WTC11 (cell line): ENCODE measurements around the gene DTNB. TPM values are rescaled to one million over a fixed set of nuclear protein-coding genes. Genes with fewer than 3 reads are reported as not detected.

Experiments used
- ATAC-seq: fragments of 200-7000 bp; cut with Tn5 transposase; 2 replicates; pipeline ENCODE4 v1.10.0; 2021; ENCODE audit warnings: mild to moderate bottlenecking, moderate library complexity
- CTCF ChIA-PET: fragments of 300-600 bp; sonication (Branson Sonifier 250); formaldehyde crosslinking; loops from one replicate; lab custom pipeline; 2021; ENCODE audit warnings: antibody characterized with exemption; lab: Charles Lee
- POLR2A ChIA-PET: fragments of 350-600 bp; sonication (Branson Sonifier 250); formaldehyde crosslinking; loops from one replicate; lab custom pipeline; 2021; ENCODE audit warnings: antibody characterized with exemption; lab: Charles Lee
- DNase-seq: peaks from one replicate; pipeline ENCODE4 v3.0.0; 2021; ENCODE audit warnings: low spot score
- H3K27ac Mint-ChIP-seq: 2 replicates; pipeline ENCODE4 v1.8.0; 2021; ENCODE audit warnings: mixed read lengths
- H3K27me3 Mint-ChIP-seq: 2 replicates; pipeline ENCODE4 v1.8.0; 2021; ENCODE audit warnings: low read depth, mild to moderate bottlenecking, moderate library complexity, mixed read lengths
- H3K36me3 Mint-ChIP-seq: 2 replicates; pipeline ENCODE4 v1.8.0; 2021; ENCODE audit warnings: mixed read lengths
- H3K4me1 Mint-ChIP-seq: 2 replicates; pipeline ENCODE4 v1.8.0; 2022; ENCODE audit warnings: mixed read lengths
- H3K4me3 Mint-ChIP-seq: 2 replicates; pipeline ENCODE4 v1.8.0; 2021; ENCODE audit warnings: mild to moderate bottlenecking, moderate library complexity, mixed read lengths
- H3K9me3 Mint-ChIP-seq: 2 replicates; pipeline ENCODE4 v1.8.0; 2021; ENCODE audit warnings: mixed read lengths
- AFF4 ChIP-seq: sonication (generic); formaldehyde crosslinking; IDR thresholded peaks from 2 replicates; pipeline ENCODE4 v1.8.1; 2023; ENCODE audit warnings: mild to moderate bottlenecking, missing genetic modification reagents, borderline replicate concordance
- ELF4 ChIP-seq: sonication (generic); formaldehyde crosslinking; IDR thresholded peaks from 2 replicates; pipeline ENCODE4 v1.8.1; 2022; ENCODE audit warnings: low read depth, mild to moderate bottlenecking, moderate library complexity, missing genetic modification reagents
- ESRRA ChIP-seq: sonication (generic); formaldehyde crosslinking; IDR thresholded peaks from 2 replicates; pipeline ENCODE4 v1.8.1; 2022; ENCODE audit warnings: mild to moderate bottlenecking, missing genetic modification reagents, borderline replicate concordance
- ETV6 ChIP-seq: sonication (generic); formaldehyde crosslinking; IDR thresholded peaks from 2 replicates; pipeline ENCODE4 v1.8.1; 2022; ENCODE audit warnings: mild to moderate bottlenecking, missing genetic modification reagents
- IRF1 ChIP-seq: sonication (generic); formaldehyde crosslinking; IDR thresholded peaks from 2 replicates; pipeline ENCODE4 v1.8.0; 2023; ENCODE audit warnings: missing genetic modification reagents
- JAZF1 ChIP-seq: fragments of 250-450 bp; sonication (Bioruptor Pico); IDR thresholded peaks from 2 replicates; pipeline ENCODE4 v1.9.0; 2021; ENCODE audit warnings: moderate library complexity, mild to moderate bottlenecking, inconsistent platforms
- JUN ChIP-seq: sonication (generic); formaldehyde crosslinking; IDR thresholded peaks from 2 replicates; pipeline ENCODE4 v1.8.0; 2023; ENCODE audit warnings: mild to moderate bottlenecking, missing genetic modification reagents
- MYBL2 ChIP-seq: sonication (generic); formaldehyde crosslinking; IDR thresholded peaks from 2 replicates; pipeline ENCODE4 v1.8.1; 2023; ENCODE audit warnings: mild to moderate bottlenecking, moderate library complexity, missing genetic modification reagents
- NFE2L1 ChIP-seq: sonication (generic); formaldehyde crosslinking; IDR thresholded peaks from 2 replicates; pipeline ENCODE4 v1.8.1; 2023; ENCODE audit warnings: missing genetic modification reagents
- PREB ChIP-seq: sonication (generic); formaldehyde crosslinking; IDR thresholded peaks from 2 replicates; pipeline ENCODE4 v1.8.1; 2022; ENCODE audit warnings: mild to moderate bottlenecking, missing genetic modification reagents, moderate library complexity, borderline replicate concordance
- SMAD4 ChIP-seq: sonication (generic); formaldehyde crosslinking; IDR thresholded peaks from 2 replicates; pipeline ENCODE4 v1.8.0; 2022; ENCODE audit warnings: mild to moderate bottlenecking, missing genetic modification reagents
- STAT6 ChIP-seq: sonication (generic); formaldehyde crosslinking; conservative IDR thresholded peaks from 2 replicates; pipeline ENCODE4 v1.8.1; 2023; ENCODE audit warnings: mild to moderate bottlenecking, low read depth, missing genetic modification reagents, moderate library complexity
- TEAD4 ChIP-seq: sonication (generic); formaldehyde crosslinking; IDR thresholded peaks from 2 replicates; pipeline ENCODE4 v1.8.0; 2022; ENCODE audit warnings: mild to moderate bottlenecking, missing genetic modification reagents
- ZBTB43 ChIP-seq: sonication (generic); formaldehyde crosslinking; IDR thresholded peaks from 2 replicates; pipeline ENCODE4 v1.8.1; 2023; ENCODE audit warnings: mild to moderate bottlenecking, missing genetic modification reagents
- ZNF263 ChIP-seq: sonication (generic); formaldehyde crosslinking; IDR thresholded peaks from 2 replicates; pipeline ENCODE4 v1.8.1; 2022; ENCODE audit warnings: low read depth, mild to moderate bottlenecking, moderate library complexity, missing genetic modification reagents
- ZNF396 ChIP-seq: fragments of 250-450 bp; sonication (Bioruptor Pico); IDR thresholded peaks from 2 replicates; pipeline ENCODE4 v1.8.0; 2021; ENCODE audit warnings: mild to moderate bottlenecking, moderate library complexity, borderline replicate concordance
- total RNA-seq: library from RNA; stranded (reverse); gene quantifications from 3 replicates; pipeline ENCODE4 v1.2.3, GENCODE V29; 2021

Gene DTNB
- total RNA-seq, 1 experiment from 2014 or later = 39.9 TPM

- TF ChIP-seq ETV6 (CRISPR knock-in tag) = no peak
- no peak for TF ChIP-seq PREB
- TF ChIP-seq SMAD4 (CRISPR knock-in tag) = no peak
- TF ChIP-seq STAT6 = no peak
- TF ChIP-seq IRF1 = no peak
Observed at GRCh38 chr2:25699216-25699615, 25.8 kb upstream of the DTNB start (continued).

- H3K27me3 Mint-ChIP-seq = no peaks in the 10 kb centered on the region; the same call in 1 of the 2 replicates
- no peak overlapping the region for H3K27ac Mint-ChIP-seq
- DNase-seq (no peak), ATAC-seq (no peak)
- CTCF ChIA-PET = interaction anchor here (0.6 to 5.8 kb wide), 9 partner anchors 9 to 296 kb away, joined by 3 to 68 read pairs (median 4); no protein-coding TSS in a partner anchor
- POLR2A ChIA-PET = no interaction called here
- no peaks in the 10 kb centered on the region for H3K4me1 Mint-ChIP-seq
- H3K36me3 Mint-ChIP-seq = no peaks in the 10 kb centered on the region
- no peak for TF ChIP-seq MYBL2
- no peak overlapping the region for H3K4me3 Mint-ChIP-seq
- 0 out of 2 replicates have a peak, but pooled peaks cover 3% of the 10 kb centered on the region for H3K9me3 Mint-ChIP-seq
Observed at GRCh38 chr2:25698752-25699151, 25.4 kb upstream of the DTNB start.

- no peaks in the 10 kb centered on the region; the same call in 1 of the 2 replicates for H3K27me3 Mint-ChIP-seq
- H3K4me1 Mint-ChIP-seq = no peaks in the 10 kb centered on the region
- no peaks in the 10 kb centered on the region for H3K9me3 Mint-ChIP-seq
- ChIA-PET CTCF (interaction anchor here (0.7 to 5.8 kb wide), 6 partner anchors 11 to 656 kb away, joined by 3 to 68 read pairs (median 6); partner anchors contain the start of gene EFR3B), POLR2A (interaction anchor here (0.6 to 0.7 kb wide), 2 partner anchors 24 to 255 kb away, joined by 3 to 5 read pairs; no protein-coding TSS in a partner anchor)
- no peak overlapping the region for H3K4me3 Mint-ChIP-seq
- DNase-seq = peak; percentile 24
- peak; percentile 79 for ATAC-seq
- no peak overlapping the region for H3K27ac Mint-ChIP-seq
- no peak for TF ChIP-seq ZNF263 (CRISPR knock-in tag)
- no peak for TF ChIP-seq ZBTB43 (CRISPR knock-in tag)
- no peak for TF ChIP-seq ZNF396
- no peak for TF ChIP-seq JUN (CRISPR knock-in tag)
- no peak for TF ChIP-seq NFE2L1 (CRISPR knock-in tag)
- TF ChIP-seq ELF4 (CRISPR knock-in tag) = no peak
- no peak for TF ChIP-seq AFF4
- no peak for TF ChIP-seq ESRRA
- TF ChIP-seq JAZF1 (CRISPR knock-in tag) = no peak
- TF ChIP-seq TEAD4 (CRISPR knock-in tag) = no peak
- TF ChIP-seq, all 79 proteins: peak for 0
- no peaks in the 10 kb centered on the region for H3K36me3 Mint-ChIP-seq
Observed at GRCh38 chr2:25697559-25698341, 24.4 kb upstream of the DTNB start.
